Measurements from ENCODE around the gene XRN1.

The XRN1 gene

DNA sequence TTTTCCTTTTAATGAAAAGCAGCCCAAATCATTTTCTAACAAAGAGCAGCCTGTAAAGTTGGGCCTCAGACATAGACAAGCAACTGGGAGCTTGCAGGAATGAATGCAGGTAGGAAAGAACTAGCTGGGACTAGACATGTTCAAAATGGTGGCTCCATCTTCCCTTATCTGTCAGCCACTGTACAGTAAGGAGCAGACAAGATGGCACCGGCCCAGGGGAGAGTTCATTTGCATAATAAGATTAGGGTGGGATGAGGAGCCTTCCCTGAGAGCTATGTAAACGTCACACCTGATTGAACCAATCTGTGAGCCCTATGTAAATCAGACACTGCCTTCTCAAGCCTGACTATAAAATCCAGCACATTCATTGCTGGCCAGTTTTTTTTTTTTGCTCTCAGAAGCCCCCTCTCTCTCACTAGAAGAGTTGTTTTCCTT is 162.7 kb downstream of the XRN1 start:
- DNase-seq (ENCODE audit: low spot score) = no peak
- Mint-ChIP-seq H3K27me3 (ENCODE audit: low read depth) (no peaks in the 10 kb centered on the region), H3K4me3 (no peak overlapping the region), H3K4me1 (ENCODE audit: low read depth) (peaks cover 13% of the 10 kb centered on the region), H3K27ac (no peak overlapping the region), H3K36me3 (ENCODE audit: low read depth) (peaks cover 14% of the 10 kb centered on the region), H3K9me3 (peaks cover 33% of the 10 kb centered on the region)

DNA sequence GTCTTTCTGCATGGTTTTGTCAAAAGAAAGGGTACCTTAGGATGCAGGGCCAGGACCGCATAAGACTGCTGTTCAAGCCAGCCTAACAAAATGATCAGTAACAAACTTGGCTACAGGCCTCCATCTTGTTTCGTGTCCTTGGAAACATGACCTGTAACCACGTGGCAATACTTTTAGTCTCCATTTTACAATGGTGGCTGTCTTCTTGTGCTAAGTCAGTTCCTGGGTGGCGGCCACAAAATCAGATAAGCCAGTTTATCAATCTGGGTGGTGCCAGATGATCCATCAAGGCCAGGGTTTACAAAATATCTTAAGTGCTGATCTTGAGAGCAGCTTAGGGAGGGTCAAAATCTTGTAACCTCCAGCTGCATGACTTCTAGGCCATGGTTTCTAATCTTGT is 165.3 kb downstream of the XRN1 start:
- no peak for DNase-seq (ENCODE audit: low spot score)
- peaks cover 8% of the 10 kb centered on the region for H3K36me3 Mint-ChIP-seq (ENCODE audit: low read depth)
- no peaks in the 10 kb centered on the region for H3K27me3 Mint-ChIP-seq (ENCODE audit: low read depth)
- H3K9me3 Mint-ChIP-seq = peaks cover 14% of the 10 kb centered on the region
- H3K4me1 Mint-ChIP-seq (ENCODE audit: low read depth) = peaks cover 17% of the 10 kb centered on the region
- peak overlapping the region; percentile 63 for H3K27ac Mint-ChIP-seq
- H3K4me3 Mint-ChIP-seq = no peak overlapping the region

DNA sequence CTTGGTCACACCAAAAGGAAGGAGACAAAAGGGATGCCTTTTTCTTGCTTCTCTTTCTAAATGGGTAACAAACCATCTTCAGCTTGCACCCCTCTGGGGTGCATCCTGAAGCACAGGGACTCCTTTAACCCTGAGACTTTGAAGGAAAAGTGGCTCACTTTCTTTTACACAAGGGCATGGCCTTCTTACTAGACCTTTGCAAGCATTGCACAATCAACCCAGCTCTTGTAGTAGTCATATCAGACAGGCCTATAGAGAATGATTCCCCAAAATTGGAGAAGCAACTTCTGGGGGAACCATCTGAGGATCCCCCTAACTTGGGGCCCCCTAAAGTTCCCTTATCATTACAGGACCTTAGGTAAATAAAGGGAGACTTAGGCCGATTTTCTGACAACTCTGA is 166.4 kb downstream of the XRN1 start:
- no peak overlapping the region for H3K27ac Mint-ChIP-seq
- H3K36me3 Mint-ChIP-seq (ENCODE audit: low read depth) = peaks cover 8% of the 10 kb centered on the region
- DNase-seq (ENCODE audit: low spot score) = no peak
- no peaks in the 10 kb centered on the region for H3K27me3 Mint-ChIP-seq (ENCODE audit: low read depth)
- H3K4me1 Mint-ChIP-seq (ENCODE audit: low read depth) = peaks cover 17% of the 10 kb centered on the region
- no peak overlapping the region for H3K4me3 Mint-ChIP-seq
- H3K9me3 Mint-ChIP-seq = peaks cover 8% of the 10 kb centered on the region

DNA sequence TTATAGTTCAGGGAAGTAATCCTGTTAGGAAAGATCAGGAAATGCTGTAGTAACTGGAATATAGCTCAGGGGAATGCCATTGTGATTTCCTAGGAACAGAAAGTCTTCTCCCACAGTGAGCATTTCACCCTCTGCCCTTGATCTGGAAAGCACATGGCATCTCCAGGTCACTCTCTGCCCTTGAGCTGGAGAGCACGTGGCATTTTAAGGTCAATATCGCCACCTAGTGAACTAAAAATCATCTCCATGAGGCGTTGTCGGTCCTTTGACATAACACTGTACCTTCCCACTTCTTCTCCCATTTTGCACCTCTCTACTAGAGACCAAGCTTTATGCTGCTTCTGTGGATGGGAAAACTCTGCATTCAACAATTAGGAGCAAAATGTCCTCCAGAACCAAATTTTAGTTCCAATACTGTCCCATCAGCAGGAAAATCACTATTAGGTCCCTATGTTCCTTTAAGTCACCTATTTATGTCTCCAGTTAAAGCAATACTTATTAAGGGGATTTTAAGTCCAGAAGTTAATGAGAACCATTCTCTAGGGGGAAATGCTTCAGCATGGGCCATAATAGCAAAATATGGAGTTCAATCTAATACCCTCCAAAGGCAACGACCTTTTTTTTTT is 167.8 kb downstream of the XRN1 start:
- peak; percentile 37 for DNase-seq (ENCODE audit: low spot score)
- Mint-ChIP-seq H3K9me3 (peaks cover 8% of the 10 kb centered on the region), H3K27ac (no peak overlapping the region), H3K4me3 (no peak overlapping the region), H3K36me3 (ENCODE audit: low read depth) (peaks cover 9% of the 10 kb centered on the region), H3K4me1 (ENCODE audit: low read depth) (peaks cover 29% of the 10 kb centered on the region), H3K27me3 (ENCODE audit: low read depth) (no peaks in the 10 kb centered on the region)

DNA sequence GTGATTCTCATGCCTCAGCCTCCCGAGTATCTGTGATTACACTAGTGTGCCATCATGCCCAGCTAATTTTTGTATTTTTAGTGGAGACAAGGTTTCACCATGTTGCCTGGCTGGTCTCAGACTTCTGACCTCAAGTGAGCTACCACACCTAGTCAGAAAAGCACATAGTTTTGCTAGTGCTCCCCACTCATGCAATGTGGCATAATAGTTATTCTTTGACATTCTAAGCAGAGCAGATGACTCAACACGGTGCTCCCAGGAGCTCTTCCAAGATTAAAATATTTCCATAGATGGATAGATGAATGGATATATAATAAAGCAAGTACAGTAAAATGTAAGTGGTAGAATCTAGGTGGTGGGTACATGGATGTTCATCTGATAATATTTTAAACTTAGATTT is 169.4 kb downstream of the XRN1 start:
- H3K27ac Mint-ChIP-seq = no peak overlapping the region
- DNase-seq (ENCODE audit: low spot score) = no peak
- H3K4me3 Mint-ChIP-seq = no peak overlapping the region
- peaks cover 32% of the 10 kb centered on the region for H3K4me1 Mint-ChIP-seq (ENCODE audit: low read depth)
- peaks cover 6% of the 10 kb centered on the region for H3K36me3 Mint-ChIP-seq (ENCODE audit: low read depth)
- H3K27me3 Mint-ChIP-seq (ENCODE audit: low read depth) = no peaks in the 10 kb centered on the region
- H3K9me3 Mint-ChIP-seq = peaks cover 15% of the 10 kb centered on the region

- Mint-ChIP-seq H3K27ac (no peak overlapping the region), H3K9me3 (peaks cover 9% of the 10 kb centered on the region), H3K27me3 (ENCODE audit: low read depth) (no peaks in the 10 kb centered on the region), H3K4me1 (ENCODE audit: low read depth) (peaks cover 21% of the 10 kb centered on the region), H3K4me3 (no peak overlapping the region), H3K36me3 (ENCODE audit: low read depth) (peaks cover 1% of the 10 kb centered on the region)
- no peak for DNase-seq (ENCODE audit: low spot score)
Measured at GRCh38 chr3:142276781-142277180, 171.1 kb downstream of the XRN1 start.

DNA sequence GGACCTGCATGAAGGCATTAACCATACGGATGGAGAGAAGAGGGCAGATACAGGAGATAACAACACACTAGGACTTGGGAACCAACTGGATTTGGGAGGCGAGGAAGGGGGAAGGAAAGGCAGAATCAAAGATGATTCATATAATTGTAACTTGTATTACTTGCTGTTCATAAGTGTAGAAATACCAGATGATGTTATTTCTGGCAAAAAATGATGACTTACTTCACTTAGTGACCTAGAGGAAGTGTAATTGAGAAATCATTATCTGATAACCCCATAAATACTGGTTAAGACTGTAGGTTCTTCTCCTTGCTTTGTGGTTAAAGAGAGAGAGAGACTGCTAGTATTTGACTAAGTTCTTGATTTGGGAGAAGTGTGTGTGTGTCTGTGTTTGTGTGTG is 172.0 kb downstream of the XRN1 start:
- Mint-ChIP-seq H3K36me3 (ENCODE audit: low read depth) (peaks cover 1% of the 10 kb centered on the region), H3K4me1 (ENCODE audit: low read depth) (peaks cover 23% of the 10 kb centered on the region), H3K9me3 (peaks cover 9% of the 10 kb centered on the region), H3K27ac (peak overlapping the region; percentile 73), H3K27me3 (ENCODE audit: low read depth) (no peaks in the 10 kb centered on the region), H3K4me3 (peak overlapping the region; percentile 41)
- DNase-seq (ENCODE audit: low spot score) = no peak

DNA sequence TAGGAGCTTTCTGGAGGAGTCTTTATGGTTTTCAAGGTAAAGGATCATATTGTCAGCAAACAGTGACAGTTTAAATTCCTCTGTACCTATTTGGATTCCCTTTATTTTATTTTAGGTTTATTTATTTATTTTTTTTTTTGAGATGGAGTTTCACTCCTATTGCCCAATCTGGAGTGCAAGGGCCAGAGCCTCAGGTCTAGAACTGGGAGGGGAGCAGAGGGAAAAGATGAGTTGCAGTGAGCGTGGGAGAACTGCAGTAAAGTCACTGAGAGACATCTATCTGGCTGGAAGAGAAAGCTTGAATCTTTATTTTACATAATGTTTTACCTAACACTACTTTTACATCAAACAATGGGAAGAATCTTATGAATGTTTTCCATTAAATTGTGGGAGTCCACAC is 172.9 kb downstream of the XRN1 start:
- Mint-ChIP-seq H3K27me3 (ENCODE audit: low read depth) (no peaks in the 10 kb centered on the region), H3K27ac (no peak overlapping the region), H3K4me1 (ENCODE audit: low read depth) (peaks cover 27% of the 10 kb centered on the region), H3K4me3 (no peak overlapping the region), H3K9me3 (peaks cover 16% of the 10 kb centered on the region), H3K36me3 (ENCODE audit: low read depth) (peaks cover 6% of the 10 kb centered on the region)
- no peak for DNase-seq (ENCODE audit: low spot score)

- no peak overlapping the region for H3K27ac Mint-ChIP-seq
- DNase-seq (ENCODE audit: low spot score) = no peak
- peaks cover 17% of the 10 kb centered on the region for H3K9me3 Mint-ChIP-seq
- H3K4me1 Mint-ChIP-seq (ENCODE audit: low read depth) = peaks cover 34% of the 10 kb centered on the region
- no peak overlapping the region for H3K4me3 Mint-ChIP-seq
- H3K36me3 Mint-ChIP-seq (ENCODE audit: low read depth) = peaks cover 6% of the 10 kb centered on the region
- no peaks in the 10 kb centered on the region for H3K27me3 Mint-ChIP-seq (ENCODE audit: low read depth)
Measured at GRCh38 chr3:142273501-142273900, 174.3 kb downstream of the XRN1 start.

DNA sequence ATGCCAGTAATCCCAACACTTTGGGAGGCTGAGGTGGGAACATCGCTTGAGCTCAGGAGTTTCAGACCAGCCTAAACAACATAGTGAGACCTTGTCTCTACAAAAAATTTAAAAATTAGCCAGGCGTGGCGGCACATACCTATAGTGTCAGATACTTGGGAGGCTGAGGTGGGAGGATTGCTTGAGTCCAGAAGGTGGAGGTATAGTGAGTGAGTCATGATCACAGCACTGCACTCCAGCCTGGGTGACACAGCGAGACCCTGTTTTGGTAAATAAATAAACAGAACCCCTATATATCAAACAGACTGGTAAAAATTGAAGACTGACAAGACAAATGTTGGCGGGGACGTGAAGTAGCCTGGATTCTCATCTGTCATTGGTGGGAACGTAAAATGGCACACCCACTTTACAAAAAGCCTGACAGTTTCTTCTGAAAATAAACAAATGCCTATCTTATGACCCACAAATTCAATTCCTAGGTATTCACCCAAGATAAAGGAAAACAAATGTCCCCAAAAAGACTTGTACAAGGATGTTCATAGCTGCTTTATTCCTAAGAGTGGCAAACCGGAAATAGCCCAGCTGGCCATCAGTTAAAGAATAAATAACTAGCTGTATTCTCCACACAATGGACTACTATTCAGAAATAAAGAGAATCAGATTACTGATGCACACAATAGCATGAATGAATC is 175.5 kb downstream of the XRN1 start:
- DNase-seq (ENCODE audit: low spot score) = no peak
- Mint-ChIP-seq H3K4me3 (no peak overlapping the region), H3K36me3 (ENCODE audit: low read depth) (peaks cover 6% of the 10 kb centered on the region), H3K27me3 (ENCODE audit: low read depth) (no peaks in the 10 kb centered on the region), H3K4me1 (ENCODE audit: low read depth) (peaks cover 35% of the 10 kb centered on the region), H3K9me3 (peaks cover 22% of the 10 kb centered on the region), H3K27ac (no peak overlapping the region)

- peak overlapping the region; percentile 84 for H3K27ac Mint-ChIP-seq
- H3K4me3 Mint-ChIP-seq = peak overlapping the region; percentile 42
- peaks cover 22% of the 10 kb centered on the region for H3K9me3 Mint-ChIP-seq
- H3K36me3 Mint-ChIP-seq (ENCODE audit: low read depth) = peaks cover 5% of the 10 kb centered on the region
- DNase-seq (ENCODE audit: low spot score) = peak; percentile 40
- peaks cover 27% of the 10 kb centered on the region for H3K4me1 Mint-ChIP-seq (ENCODE audit: low read depth)
- H3K27me3 Mint-ChIP-seq (ENCODE audit: low read depth) = no peaks in the 10 kb centered on the region
Measured at GRCh38 chr3:142270407-142270806, 177.4 kb downstream of the XRN1 start.

GRCh38 chr3:142269767-142270166 is 178.1 kb downstream of the XRN1 start:
- Mint-ChIP-seq H3K4me1 (ENCODE audit: low read depth) (peaks cover 23% of the 10 kb centered on the region), H3K27ac (peak overlapping the region; percentile 84), H3K27me3 (ENCODE audit: low read depth) (no peaks in the 10 kb centered on the region)

DNA sequence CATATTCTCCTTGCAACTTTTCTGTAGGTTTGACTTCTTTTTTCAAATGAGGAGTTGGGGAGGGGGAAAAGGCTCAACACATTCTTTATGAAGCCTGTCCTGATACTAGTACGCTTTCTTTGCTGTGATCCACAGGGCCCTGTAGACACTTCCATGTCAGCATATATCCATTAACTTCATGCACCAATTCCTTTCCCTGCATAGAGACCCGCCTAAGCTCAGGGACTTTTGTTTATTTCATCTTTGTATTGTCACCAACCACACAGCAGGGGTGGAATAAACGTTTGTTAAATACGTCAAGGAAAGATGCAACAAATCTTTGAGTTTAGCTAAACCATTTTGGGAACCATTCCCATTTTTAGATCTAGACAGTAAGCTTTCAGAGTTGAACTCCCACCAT is 179.4 kb downstream of the XRN1 start:
- H3K4me3 Mint-ChIP-seq = no peak overlapping the region
- H3K27ac Mint-ChIP-seq = no peak overlapping the region
- H3K4me1 Mint-ChIP-seq (ENCODE audit: low read depth) = peaks cover 21% of the 10 kb centered on the region
- no peaks in the 10 kb centered on the region for H3K27me3 Mint-ChIP-seq (ENCODE audit: low read depth)
- peaks cover 5% of the 10 kb centered on the region for H3K36me3 Mint-ChIP-seq (ENCODE audit: low read depth)
- DNase-seq (ENCODE audit: low spot score) = no peak
- H3K9me3 Mint-ChIP-seq = peaks cover 17% of the 10 kb centered on the region

More at GRCh38 chr3:142269767-142270166, 178.1 kb downstream of the XRN1 start:
- no peak for DNase-seq (ENCODE audit: low spot score)
- Mint-ChIP-seq H3K4me3 (no peak overlapping the region), H3K9me3 (peaks cover 22% of the 10 kb centered on the region), H3K36me3 (ENCODE audit: low read depth) (peaks cover 5% of the 10 kb centered on the region)

DNA sequence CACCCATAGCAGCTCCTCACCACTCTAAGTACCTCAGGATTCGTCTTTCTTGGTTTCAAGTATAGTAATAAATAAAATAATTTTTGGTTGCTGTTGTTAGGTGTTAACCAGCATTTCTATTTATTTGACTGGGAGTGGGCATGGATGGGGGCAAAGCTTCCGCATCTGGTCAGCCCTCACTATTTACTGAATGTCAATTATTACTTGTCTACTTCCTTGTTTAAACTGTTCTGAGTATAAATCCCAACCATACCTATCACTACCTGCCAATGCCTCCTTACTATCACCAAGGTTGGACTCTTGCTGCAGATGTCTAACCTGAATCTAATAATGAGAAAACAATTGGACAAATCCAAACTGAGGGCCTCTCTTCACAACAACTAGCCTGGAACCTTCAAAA is 180.6 kb downstream of the XRN1 start:
- DNase-seq (ENCODE audit: low spot score) = no peak
- no peak overlapping the region for H3K4me3 Mint-ChIP-seq
- H3K27ac Mint-ChIP-seq = no peak overlapping the region

More for the DNA sequence above, 180.6 kb downstream of the XRN1 start:
- Mint-ChIP-seq H3K36me3 (ENCODE audit: low read depth) (peaks cover 5% of the 10 kb centered on the region), H3K9me3 (peaks cover 17% of the 10 kb centered on the region), H3K27me3 (ENCODE audit: low read depth) (no peaks in the 10 kb centered on the region), H3K4me1 (ENCODE audit: low read depth) (peaks cover 25% of the 10 kb centered on the region)
